HL-60 (cell line): ENCODE results near the gene LIN7A.

ENCODE experiments used
- DNase-seq, 2 experiments: peaks; one replicate each; pipeline ENCODE4 v3.0.0-alpha.2; 2010 to 2020; ENCODE audit warnings: low read depth in 1 of 2, low spot score in 1 of 2
- H3K27ac ChIP-seq: fragments of 250-450 bp; sonication (Bioruptor Pico); replicated peaks from 2 replicates; pipeline ENCODE4 v1.5.1; 2020; ENCODE audit warnings: mild to moderate bottlenecking, moderate library complexity
- H3K27me3 ChIP-seq: fragments of 250-450 bp; sonication (Bioruptor Pico); 2 replicates; pipeline ENCODE4 v1.5.1; 2021; ENCODE audit warnings: mild to moderate bottlenecking, moderate library complexity; ENCODE audit not compliant: insufficient read depth, poor library complexity, severe bottlenecking
- H3K4me3 ChIP-seq: replicated peaks from 2 replicates; pipeline ENCODE4 v1.5.1; 2011; ENCODE audit warnings: mild to moderate bottlenecking, control low read depth, low read length; ENCODE audit not compliant: insufficient read depth
- CTCF ChIP-seq: IDR thresholded peaks from one replicate; pipeline ENCODE4 v1.5.1; 2011; ENCODE audit warnings: low read length, control low read depth, inconsistent platforms; ENCODE audit not compliant: insufficient read depth
- GABPA ChIP-seq: IDR thresholded peaks from 2 replicates; pipeline ENCODE4 v1.6.1; 2012; ENCODE audit warnings: low read depth
- POLR2AphosphoS5 ChIP-seq: IDR thresholded peaks from 2 replicates; pipeline ENCODE4 v1.6.1; 2012; ENCODE audit warnings: low read depth
- REST ChIP-seq: IDR thresholded peaks from 2 replicates; pipeline ENCODE4 v1.6.1; 2012; ENCODE audit warnings: low read depth; ENCODE audit not compliant: insufficient replicate concordance
- SPI1 ChIP-seq: IDR thresholded peaks from 2 replicates; pipeline ENCODE4 v1.6.1; 2012; ENCODE audit warnings: low read depth, mild to moderate bottlenecking, borderline replicate concordance

Gene LIN7A

GRCh38 chr12:80967565-80967964 is 29.8 kb upstream of the LIN7A start:
- DNase-seq: no peak
- Histone ChIP-seq H3K27ac (no peak overlapping the region), H3K4me3 (no peak overlapping the region), H3K27me3 (no peaks in the 10 kb centered on the region)
- TF ChIP-seq REST (no peak), GABPA (no peak), SPI1 (no peak), POLR2AphosphoS5 (no peak), CTCF (no peak)

- no peak overlapping the region for H3K27ac ChIP-seq
- DNase-seq: no peak
- H3K27me3 ChIP-seq: no peaks in the 10 kb centered on the region
- TF ChIP-seq POLR2AphosphoS5 (no peak), CTCF (no peak), GABPA (no peak), REST (no peak), SPI1 (no peak)
- H3K4me3 ChIP-seq: no peak overlapping the region
Observed at GRCh38 chr12:80966001-80966400, 28.3 kb upstream of the LIN7A start.

- DNase-seq: no peak
- H3K27ac ChIP-seq: no peak overlapping the region
- no peaks in the 10 kb centered on the region for H3K27me3 ChIP-seq
- TF ChIP-seq POLR2AphosphoS5 (no peak), REST (no peak), GABPA (no peak), CTCF (no peak), SPI1 (no peak)
- no peak overlapping the region for H3K4me3 ChIP-seq
Observed at GRCh38 chr12:80958162-80958561, 20.4 kb upstream of the LIN7A start.
